Endometrial microvascular endothelial cells (primary cell): Measurements from ENCODE around the gene CDH15. TPM values are rescaled to one million over a fixed set of nuclear protein-coding genes. Genes with fewer than 3 reads are reported as not detected.

Source experiments
- in situ Hi-C: cut with HindIII; loops from 2 replicates; pipeline ENCODE4 v1.10.0; 2017; ENCODE audit warnings: low sequenced_read_pairs, low pct_unique_long_range_greater_than_20kb; ENCODE audit errors: inconsistent ontology term
- total RNA-seq: library from RNA; depleted of rRNA; stranded (reverse); fragments of >200 nt; gene quantifications from one replicate; pipeline ENCODE4 v1.2.3, GENCODE V29; 2015; ENCODE audit errors: inconsistent ontology term

The CDH15 gene, protein sequence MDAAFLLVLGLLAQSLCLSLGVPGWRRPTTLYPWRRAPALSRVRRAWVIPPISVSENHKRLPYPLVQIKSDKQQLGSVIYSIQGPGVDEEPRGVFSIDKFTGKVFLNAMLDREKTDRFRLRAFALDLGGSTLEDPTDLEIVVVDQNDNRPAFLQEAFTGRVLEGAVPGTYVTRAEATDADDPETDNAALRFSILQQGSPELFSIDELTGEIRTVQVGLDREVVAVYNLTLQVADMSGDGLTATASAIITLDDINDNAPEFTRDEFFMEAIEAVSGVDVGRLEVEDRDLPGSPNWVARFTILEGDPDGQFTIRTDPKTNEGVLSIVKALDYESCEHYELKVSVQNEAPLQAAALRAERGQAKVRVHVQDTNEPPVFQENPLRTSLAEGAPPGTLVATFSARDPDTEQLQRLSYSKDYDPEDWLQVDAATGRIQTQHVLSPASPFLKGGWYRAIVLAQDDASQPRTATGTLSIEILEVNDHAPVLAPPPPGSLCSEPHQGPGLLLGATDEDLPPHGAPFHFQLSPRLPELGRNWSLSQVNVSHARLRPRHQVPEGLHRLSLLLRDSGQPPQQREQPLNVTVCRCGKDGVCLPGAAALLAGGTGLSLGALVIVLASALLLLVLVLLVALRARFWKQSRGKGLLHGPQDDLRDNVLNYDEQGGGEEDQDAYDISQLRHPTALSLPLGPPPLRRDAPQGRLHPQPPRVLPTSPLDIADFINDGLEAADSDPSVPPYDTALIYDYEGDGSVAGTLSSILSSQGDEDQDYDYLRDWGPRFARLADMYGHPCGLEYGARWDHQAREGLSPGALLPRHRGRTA
- total RNA-seq: not detected

DNA sequence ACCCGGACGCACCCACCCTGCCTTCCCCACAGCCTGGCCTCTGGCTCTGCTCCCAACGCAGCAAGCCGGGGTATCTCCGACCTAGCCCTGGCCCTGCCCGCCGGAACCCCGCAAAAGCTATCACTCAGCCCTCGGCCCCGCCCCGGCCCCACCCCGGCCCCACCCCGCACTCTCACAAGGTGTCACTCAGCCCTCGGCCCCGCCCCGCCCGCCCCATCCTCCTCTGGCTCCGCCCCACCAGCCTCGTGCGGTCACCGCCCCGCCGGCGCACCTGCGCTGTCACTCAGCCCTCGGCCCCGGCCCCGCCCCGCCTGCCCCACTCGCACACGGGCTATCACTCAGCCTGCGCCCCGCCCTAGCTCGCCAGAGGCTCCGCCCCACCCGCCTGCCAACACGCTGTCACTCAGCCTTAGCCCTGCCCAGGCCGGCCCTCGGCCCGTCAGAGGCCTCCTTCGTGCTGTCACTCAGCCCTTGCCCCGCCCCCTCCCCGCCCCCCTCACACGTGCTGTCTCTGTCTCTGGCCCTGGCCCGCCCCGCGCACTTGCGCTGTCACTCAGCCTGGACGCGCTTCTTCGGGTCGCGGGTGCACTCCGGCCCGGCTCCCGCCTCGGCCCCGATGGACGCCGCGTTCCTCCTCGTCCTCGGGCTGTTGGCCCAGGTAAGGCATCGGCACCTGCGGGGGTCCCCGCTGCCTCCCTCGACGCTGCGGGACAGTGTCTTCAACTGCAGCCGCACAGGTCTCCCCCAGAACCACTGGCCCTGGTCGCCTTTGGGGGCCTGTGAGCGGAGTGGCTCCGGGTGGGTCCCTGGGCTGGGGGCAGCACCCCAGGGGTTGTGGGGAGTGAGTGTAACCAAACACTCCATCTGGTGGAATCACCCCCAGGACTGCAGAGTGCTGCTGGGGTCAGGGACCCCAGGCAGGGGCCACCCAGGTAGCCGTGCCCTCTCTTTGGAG lies at the start of gene CDH15:
TSS of gene CDH15 (plus strand) at position 533 of the 955 bp plus-strand sequence. CDS start at position 617, 84 bp downstream.
- in situ Hi-C loops: no loop called here

DNA sequence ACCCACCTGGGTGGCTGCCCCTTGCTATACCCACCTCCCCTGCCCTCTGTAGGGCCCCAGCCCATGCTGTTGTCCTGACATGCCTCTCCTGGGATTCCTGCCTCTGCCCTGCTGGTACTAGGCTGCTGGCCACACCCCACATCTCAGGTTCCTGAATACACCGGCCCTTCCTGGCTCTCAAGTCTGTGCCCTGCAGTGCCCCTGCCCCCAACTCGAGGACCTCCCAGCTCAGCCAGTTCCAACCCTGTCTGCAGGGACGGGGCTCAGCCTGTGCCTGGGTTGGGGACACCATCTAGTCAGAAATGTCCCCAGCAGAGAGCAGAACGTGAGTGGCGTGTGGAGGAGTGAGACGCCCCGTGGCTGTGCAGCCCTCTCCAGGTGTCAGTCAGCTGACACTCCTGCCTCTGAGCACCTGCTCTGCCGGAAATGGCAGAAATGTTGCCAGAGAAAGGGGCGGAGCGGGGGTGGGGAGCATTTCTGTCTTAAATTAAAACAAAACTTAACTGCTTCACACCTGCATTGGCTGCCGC lies 49.2 kb upstream of the CDH15 start:
- in situ Hi-C loops: no loop called here

DNA sequence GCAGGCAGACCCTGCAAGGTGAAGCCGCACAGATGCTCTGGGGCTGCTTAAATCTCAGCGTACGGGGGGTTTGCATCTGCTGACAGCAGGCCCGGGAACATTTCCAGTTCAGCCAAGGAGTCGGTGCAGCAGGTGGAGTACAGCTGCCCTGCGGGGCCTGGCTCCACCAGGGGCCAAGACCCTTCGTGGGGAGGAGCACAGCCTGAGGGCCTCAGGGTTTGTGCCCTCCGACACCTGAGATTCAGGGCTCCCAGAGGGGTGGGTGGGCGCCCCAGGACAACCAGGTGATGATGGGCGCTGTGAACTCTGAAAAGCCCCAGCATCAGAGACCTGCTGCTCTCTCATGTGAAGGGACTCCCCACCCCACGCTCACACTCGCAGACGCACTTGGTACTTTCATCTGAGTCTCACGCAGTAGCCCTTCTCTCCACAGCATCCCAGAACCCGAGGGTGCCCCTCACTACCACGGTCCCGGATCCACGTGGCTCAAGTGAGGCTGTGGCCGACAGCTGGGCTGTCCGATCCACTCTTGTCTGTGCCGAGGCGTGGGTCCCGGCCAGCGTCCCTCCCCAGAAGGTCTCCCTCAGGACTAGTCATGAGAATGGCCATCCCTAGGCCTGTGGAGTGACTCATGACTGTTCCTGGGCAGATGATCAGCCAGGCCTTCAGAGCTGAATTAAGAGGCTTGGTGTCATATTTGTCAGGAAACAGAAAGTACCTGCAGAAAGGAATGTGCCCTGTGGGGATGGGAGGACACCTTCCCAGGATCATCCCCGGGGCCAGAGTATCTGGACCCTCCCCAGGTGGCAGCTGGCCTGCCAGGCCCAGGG lies 48.3 kb upstream of the CDH15 start:
- in situ Hi-C loops: no loop called here

DNA sequence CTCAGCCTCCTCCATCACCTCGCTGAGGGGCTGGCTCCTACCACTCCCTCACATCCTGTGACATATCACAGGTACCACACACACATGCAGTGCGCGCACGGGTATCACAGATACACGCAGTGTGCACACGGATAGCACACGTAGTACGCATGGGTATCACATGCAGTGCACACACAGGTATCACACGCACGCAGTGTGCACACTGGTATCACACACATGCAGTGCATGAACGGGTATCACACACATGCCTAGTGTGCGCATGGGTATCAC lies 47.8 kb upstream of the CDH15 start:
- in situ Hi-C loops: no loop called here

DNA sequence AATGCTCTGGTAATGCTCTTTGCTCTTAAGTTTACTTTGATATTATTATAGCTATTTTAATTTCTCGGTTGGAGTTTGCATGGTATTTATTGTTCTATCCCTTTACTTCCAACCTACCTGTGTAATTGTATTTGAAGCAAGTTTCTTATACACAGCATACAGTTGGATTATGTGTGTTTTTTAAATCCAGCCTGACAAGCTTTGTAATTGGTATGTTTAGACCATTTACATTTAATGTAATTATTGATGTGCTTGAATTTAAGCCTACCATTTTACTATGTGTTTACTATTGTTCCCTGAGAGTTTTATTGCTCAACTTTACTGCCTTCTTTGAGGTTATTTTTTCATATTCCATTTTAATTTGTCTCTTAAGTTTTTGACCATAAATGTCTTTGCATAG lies 42.2 kb upstream of the CDH15 start:
- in situ Hi-C loops: no loop called here

DNA sequence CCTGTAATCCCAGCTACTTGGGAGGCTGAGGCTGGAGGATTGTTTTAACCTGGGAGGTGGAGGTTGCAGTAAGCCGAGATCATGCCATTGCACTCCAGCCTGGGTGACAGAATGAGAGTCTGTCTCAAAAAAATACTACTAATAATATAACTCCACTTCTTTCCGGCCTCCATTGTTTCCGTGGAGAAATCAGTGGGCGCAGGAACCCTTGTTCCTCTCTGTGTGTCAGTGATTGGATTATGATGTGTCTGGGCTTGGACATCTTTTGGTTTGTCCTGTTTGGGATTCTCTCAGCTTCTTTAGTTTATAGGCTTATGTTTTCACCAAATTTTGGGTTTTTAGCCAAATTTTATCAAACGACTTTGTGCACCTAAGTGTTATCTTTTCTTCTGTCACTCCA lies 41.1 kb upstream of the CDH15 start:
- in situ Hi-C loops: no loop called here

DNA sequence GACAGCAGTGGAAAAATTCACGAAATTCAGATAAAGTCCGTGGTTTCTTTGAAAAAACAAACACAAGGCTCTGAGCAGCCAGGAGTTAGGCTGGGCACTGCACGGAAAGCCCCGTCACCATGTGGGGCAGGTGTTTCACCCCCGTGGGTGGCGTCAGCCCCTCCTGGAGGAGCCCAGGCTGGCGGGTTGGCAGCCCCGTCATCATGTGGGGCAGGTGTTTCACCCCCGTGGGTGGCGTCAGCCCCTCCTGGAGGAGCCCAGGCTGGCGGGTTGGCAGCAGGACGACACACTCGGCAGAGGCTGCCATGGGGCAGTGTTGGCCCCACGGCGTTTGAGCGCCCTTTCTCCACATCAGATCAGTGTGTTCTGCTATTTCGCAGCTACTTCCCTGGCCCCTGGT lies 39.8 kb upstream of the CDH15 start:
- in situ Hi-C loops: no loop called here

DNA sequence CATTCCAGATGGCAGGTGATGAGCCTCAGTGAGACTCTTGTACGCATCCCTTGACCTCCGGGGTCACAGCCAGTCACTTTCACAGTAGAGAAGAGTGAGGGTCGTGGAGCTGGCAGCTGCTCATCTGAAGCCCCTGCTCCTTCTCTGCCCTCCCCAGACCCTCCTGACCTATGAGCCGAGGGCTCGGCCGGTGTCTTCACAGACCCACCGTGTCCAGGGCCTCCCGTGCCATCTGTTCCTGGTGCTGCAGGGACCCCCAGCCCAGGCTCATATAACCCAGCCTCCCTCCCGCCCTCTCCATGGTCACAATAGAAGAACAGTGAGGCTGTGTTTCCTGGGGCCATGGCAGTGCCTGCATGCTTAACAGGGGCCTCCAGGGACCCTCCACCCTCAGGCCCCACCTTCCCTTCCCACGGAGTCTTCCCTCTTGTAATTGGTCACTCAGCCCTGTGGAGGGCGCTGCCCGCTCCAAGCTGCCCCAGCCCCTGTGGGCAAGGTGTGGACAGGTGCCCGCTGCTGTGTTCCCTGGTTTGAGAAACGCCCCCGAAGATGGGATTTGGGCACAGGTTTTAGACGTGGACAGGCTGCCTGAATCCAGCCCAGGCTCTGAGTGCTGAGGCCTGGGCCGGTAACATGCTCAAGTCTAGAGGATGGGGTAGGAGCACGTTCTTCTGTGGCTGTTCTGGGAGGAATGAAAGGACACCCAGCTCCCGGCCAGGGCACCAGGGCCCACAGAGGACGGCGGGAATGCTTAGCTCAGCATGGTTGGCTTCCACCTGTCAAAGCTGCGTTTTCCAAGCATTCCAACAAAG lies 39.1 kb upstream of the CDH15 start:
- in situ Hi-C loops: no loop called here

DNA sequence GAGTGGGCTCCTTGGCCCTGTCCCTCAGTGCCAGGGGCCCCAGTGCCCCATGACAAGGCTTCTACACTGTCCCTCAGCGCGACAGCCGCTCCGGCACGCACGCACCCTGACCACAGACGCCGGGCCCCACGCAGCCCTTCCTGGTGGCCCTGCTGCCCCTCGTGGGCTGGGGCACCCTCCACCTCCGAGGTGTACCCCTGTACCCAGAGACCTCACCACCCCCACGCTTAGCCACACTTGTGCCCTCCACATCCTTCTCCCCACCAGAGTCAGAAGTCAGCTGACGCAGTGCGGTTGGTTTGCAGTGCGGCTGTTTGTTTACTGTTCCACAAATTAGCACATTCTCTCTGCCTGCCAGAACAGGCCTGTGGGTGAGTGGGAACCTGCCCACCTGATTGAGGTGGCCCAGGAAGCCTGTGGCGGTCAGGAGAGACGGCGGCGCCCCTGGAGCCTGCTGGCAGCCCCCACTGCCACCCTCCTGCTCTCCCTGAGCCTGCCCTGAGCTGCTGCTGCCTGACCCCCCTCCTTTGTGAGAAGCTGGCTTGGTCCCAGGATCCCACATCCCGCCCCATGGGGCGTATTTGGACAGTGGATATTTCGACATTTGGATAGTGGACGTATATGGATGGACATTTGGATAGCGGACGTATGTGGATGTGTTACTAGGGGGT lies 38.0 kb upstream of the CDH15 start:
- in situ Hi-C loops: no loop called here

DNA sequence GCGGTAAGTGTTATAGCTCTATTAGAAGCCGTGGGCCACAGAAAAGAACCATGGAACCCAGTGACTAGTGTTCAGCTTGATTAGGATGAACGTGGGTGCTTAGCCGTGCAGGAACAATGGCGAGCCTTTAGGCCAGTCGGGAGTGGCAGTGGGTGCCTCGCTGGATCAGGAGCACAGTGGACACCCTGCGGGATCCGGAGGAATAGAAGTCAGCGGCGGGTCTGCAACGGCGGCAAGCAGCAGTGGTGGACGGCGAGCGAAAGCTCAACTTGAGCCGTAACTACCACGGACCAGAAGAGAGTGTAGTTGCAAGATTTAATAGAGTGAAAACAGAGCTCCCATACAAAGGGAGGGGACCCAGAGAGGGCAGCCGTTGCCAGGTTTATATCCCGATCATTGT lies 37.3 kb upstream of the CDH15 start:
- in situ Hi-C loops: no loop called here

DNA sequence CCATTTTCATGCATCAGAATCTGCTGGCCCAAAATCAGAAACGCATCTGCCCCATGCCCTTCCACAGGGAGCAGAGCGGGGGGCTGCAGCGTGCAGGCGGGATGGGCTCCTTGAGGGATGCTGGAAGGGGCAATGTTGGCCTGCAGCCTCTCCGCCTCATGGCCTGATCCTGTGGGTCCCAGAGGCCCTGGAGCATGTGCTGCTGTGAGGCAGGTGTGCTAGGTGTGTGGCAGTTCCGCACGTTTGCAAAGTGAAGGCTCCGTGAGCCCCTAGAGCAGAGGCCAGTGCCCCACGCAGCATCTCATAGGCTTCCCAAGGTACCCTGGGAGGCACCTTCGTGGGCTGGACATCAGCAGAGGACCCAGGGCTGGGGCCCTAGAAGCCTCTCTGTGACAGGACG lies 36.4 kb upstream of the CDH15 start:
- in situ Hi-C loops: no loop called here

DNA sequence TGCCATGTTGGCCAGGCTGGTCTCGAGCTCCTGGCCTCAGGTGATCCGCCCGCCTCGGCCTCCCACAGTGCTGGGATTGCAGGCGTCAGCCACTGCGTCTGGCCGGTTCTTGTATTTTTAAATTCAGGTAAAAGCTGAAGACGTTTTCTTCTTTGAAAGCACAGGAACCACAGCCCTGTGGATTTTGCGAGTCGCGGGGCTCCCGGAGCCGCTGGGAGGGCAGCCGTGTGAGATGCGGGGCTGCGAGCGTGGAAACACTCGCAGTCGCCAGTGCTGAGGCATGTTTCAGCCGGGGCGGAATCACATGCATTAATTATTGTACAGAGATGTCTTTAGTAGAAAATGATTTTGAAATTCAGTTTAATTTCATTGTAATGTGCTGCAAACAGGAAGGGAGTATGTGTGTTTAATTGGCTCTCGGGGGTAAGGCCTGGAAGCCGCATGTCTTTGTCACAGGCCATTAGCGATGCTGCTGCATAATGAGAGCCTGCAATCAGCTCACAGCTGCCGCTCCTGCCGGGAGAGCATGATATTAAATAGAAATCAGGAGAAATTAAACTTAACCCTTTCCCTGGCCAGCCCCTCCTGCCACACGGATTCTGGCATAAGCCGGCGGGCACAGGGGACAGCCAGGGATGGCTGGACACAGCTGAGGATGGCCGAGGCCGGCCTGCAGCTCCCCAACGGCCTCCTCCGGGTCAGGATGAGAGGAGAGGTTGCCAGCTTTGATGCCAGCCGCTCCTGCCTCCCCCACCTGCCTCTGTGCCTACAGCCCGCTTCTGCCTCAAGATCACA lies 35.4 kb upstream of the CDH15 start:
- in situ Hi-C loops: no loop called here

DNA sequence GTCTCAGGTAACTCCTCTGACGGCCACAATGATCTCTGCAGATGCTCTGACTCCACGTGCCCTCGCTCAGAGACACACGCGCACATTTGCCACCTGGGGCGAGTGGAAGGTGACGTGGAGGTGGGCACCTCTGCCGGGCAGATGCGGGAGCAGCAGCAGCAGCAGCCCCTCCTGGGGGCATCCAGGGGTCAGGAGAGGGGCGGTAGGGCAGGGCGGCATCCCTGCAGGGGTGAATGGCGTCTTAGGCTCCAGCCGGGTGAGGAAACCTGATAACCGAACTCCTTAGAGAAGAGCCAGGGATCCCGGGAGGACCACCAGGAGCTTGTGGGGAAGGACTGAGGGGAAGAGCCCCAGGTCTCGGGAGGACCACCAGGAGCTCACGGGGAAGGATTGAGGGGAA lies 34.6 kb upstream of the CDH15 start:
- in situ Hi-C loops: no loop called here

DNA sequence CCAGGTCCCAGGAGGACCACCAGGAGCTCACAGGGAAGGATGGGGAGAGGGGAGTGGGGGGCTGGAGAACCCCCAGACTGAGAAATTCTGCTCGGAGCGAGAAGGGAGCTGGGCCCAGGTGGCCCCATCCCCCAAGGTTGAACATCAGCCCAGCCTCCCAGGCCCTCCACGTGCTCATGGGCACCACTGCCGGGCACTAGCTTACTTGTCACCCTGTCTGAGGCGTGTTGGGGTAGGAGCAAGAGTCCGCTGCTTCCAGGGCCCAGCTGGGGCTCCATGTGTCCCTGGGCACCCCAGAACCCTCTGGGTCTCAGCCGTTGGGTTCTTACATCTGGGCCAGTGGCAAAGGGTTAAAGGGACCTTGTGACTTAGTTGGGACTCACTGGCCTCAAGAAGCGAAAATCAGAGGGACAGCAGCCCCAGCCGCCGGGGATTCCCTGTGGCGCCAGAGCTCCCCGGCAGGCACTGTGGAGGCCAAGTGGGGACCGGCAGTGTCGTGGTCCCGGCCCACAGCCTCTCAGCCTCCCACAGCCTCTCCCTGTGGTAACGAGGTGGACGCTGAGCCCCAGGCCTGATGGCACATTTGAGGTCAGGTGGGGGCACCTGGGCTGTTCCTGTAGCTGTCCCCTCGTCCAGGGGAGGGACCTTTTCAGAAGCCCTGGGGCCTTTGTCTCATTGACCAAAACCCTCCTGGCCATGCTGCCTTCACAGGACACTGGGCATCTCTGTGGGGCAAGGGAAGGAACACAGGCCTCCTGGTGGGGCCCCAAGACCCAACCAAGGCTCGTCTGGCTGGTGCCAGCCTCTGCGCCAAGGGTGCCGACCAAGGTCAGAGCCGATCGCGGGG lies 33.7 kb upstream of the CDH15 start:
- in situ Hi-C loops: no loop called here

DNA sequence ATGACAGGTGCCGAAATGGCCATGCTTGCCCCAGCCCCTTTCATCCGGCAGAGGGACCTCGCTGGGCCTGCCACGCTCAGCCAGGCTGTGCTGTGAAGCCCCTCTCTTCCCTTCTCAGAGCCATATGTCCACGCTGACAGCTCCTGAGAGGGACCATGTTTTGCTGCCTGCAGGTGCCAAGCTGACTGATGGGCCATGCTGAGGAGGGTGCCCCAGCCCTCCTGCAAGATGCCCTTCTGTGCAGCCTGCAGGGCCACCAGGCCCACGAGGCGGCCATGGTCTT lies 33.1 kb upstream of the CDH15 start:
- in situ Hi-C loops: no loop called here
